Fibroblast of skin of right quadriceps (primary cell): Measurements from ENCODE around the gene NUP153.
A peak's percentile ranks its signal among the peaks of the same experiment; 100 is the strongest.
"Not testable (repeated sequence)": the region's sequence is repeated elsewhere in the genome, so short reads cannot be mapped to it uniquely, and the experiment has no call there.

ENCODE experiments used
- DNase-seq: peaks from one replicate; pipeline ENCODE4 v3.0.0-alpha.2; 2013

NUP153 gene

DNA sequence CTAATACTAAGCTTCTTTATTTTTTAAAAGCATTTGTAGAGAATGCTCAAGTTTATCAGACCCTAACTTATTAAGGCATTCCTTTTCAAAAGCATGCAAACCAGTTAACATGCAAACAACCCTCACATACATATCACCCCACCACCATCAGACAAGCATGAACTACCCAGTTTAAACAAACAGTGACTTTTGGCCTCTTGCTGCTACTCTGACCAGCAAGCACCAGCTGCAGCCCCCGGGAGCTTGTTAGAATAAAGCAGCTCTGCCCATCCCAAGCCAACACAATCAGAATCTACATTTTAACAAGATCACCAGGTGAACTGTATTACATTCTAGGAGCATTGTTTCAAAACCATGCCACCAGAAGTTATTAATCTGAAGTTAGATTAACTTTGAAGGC lies 5.9 kb upstream of the NUP153 start:
- no peak for DNase-seq

DNA sequence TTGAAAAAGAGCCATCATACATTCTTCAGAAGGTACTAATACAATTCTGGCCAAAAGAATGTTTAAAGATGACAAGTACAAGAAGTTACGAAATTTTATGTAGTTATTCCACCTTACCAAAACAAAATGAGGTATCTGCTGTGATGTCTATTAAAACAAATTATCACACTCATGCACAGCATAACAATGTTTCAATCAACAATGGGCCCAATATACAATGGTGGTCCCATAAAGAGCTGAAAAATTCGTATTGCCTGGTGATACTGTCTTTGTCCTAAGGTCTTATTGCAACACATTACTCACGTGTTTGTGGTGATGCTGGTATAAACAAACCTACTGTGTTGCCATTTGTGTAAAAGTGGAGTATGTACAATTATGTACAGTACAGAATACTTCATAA lies 3.6 kb upstream of the NUP153 start:
- peak; percentile 43 for DNase-seq

DNA sequence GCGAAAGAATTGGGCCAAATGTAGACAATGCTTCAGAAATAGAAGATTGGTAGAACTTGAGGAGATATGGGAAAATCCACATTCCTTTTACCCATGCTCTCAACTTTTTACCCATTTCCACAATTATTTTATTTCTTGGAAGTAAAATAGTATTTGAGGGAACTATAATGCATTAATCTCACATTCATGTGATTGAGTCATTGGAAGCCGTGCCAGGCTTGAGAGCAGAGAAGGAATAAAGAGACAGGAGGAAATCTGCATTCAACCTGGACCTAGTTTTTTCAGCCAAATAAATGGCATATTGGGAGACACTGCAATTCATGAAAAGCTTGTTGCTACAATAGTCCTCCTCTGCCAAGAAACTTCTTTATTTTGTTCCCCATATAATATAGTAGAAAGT lies 2.8 kb upstream of the NUP153 start:
- DNase-seq = no peak

DNA sequence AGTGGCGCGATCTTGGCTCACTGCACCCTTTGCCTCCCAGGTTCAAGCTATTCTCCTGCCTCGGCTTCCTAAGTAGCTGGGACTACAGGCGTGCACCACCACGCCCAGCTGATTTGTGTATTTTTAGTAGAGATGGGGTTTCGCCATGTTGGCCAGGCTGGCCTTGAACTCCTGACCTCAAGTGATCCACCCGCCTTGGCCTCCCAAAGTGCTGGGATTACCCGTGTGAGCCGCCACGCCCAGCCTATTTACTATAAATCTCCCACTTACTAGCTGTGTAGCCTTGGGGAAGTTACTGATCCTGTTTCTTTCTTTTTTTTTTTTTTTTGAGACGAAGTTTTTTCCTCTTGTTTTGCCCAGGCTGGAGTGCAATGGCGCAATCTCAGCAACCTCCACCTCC lies 1.3 kb upstream of the NUP153 start:
- not testable (repeated sequence) for DNase-seq

DNA sequence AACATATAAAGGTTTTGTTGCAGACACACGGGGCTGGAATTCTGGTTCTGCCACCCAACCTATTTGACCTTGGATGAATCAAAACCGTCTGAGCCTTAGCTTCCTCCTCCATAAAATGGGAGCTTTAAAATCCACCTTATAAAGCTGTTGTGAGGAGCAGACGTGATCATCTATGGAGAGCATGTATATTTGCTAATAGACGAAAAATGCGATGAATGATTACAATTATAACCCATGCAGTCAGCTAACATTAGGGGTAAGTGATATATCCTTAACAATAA lies 586 bp upstream of the NUP153 start:
- no peak for DNase-seq

DNA sequence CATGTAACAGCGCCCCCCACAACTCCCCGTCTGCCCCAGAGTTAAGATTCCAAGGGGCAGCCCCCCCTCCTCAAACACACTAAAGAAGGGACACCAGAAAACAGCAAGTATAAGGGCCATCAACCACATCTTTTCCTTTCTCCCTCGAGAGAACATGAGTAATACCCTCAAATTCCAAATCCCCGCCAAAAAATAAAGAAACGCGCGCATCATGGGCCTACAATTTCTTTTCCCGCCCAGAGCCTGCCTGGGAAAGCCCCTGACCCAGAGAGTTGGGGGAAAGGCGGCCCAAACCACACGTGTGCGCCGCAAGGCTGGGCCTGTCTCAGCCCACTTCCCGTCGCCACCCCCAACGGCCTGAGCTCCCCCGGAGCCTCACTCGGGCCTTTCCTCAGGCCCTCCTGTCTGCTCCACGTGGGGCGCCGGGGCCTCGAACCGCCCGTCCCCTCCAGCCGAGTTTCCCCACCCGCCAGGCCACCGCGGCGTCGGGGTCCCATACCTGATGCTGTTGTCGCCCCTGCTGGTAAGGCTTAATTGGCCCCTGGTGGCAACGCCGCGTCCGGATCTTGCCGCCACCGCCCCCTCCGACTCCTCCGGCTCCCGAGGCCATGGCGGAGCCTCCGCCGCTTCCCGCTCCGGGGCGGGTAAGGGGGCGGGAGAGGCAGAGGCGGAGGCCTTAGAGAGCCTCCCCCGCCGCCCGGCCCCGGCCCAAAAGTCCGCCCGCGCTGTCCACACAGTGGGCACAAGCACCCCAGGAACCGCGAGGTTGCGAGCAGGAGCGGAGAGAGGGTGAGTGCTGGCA lies 746 bp downstream of the NUP153 start:
- peak; percentile 77 for DNase-seq

DNA sequence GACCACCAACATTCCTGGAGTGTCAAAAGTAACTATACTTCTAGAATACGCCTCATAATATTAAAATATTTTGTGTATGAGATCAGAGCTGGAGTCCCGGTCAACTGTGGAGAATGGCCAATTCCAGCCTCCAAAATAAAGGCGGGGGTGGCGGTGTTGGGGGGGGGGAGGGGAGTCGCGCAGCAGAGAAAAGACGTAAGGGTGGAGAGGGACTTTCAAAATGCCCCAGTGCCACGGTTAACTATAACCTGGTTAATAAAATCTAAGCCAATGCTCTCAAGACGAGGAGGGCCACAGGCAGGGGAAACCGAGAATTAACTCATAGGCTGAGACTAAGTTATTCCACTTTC lies 1.3 kb downstream of the NUP153 start:
- DNase-seq = peak; percentile 81

DNA sequence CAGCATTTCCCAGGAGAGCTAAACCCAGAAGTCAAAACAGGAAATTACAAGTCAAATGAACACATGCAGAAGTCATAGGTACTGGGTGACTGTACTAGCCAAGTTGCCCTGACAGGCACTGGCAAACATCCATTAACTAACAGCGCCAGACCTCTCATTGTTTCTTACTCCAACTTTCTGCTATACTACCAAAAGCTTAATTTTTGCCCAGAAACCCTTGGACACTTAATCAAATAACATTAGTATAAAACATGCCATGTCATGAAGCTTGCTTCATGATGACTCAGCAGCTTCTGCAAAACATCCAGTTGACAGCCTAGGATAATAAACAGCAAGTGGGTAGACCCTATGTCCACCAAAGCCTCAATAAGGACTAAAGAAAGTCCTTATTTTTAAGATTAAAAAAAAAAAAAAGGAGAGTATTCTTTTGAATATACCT lies 3.5 kb downstream of the NUP153 start:
- peak; percentile 84 for DNase-seq

DNA sequence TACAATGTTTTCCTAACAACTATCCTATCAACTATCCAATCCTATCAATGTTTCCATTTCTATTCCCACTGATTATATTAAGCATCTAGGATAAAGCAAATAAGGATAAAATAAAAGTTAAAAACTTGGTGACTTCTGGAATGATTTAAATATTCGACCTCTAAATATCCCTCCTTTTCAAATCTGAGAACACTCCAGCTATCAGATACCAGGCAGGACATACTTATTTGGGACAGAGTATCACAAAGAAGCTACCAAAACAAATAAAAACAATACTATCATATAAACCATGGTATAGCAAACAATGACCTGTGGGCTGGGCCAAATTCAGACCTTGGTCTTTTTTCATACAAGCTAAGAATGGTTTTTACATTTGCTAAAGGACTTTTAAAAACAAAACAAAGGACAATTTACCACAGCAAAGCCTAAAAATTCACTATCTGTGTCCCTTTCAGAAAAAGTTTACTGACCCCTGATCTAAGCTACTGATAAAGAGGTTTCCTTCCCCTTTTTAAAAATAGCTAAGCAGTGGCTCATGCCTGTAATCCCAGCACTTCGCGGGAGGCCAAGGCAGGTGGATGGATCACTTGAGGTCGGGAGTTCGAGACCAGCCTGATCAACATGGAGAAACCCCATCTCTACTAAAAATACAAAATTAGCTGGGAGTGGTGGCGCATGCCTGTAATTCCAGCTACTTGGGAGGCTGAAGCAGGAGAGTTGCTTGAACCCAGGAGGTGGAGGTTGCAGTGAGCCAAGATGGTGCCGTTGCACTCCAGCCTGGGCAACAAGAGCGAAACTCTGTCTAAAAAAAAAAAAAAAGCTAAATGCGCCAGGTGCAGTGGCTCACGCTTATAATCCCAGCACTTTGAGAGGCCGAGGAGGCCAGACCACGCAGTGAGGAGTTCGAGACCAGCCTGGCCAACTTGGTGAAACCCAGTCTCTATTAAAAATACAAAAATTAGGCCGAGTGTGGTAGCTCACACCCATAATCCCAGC lies 6.0 kb downstream of the NUP153 start:
- DNase-seq = no peak

DNA sequence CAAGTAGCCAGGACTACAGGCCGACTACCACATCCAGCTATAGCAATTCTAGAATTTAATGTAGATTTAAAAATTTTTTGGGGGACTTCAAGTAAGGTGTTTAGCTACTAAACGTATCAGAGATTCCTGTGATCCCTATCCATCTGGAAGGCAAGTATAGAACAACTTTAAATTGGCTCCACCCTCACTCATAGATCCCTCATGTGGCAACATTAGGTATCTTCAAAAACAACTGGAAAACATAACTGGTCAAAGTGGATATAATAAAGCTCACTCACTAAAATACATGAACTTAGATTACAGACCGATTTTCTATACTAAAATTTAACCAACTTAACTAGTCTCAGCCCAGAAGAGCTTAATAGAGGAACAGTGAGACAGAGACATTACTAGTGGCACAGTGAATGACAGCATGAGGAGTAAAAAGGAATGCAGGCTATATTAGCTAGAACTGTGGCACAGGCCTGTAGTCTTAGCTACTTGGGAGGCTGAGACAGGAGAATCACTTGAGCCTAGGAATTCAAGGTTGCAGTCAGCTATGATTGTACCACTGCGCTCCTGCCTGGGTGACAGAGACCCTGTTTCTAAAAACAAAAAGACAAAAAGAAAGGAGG lies 14.7 kb downstream of the NUP153 start:
- no peak for DNase-seq

DNA sequence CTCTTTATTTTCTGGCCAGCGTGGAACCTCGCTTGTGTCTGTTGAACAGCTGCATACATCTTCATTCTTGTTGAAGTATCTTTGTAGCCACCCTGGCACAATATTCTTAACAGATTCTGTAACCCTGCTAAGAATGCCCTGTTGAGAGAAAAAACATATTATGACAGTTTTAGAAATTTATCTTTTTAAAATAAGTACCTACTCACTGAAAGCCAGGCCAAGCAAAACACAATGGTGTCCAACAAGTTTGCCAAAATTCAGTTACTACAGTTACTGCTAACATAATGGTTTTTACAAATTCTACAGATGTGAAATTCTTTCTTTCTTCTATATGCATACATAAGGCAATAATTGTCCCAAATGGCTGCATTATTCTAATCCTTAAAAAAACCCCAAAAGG lies 18.2 kb downstream of the NUP153 start:
- DNase-seq = no peak

DNA sequence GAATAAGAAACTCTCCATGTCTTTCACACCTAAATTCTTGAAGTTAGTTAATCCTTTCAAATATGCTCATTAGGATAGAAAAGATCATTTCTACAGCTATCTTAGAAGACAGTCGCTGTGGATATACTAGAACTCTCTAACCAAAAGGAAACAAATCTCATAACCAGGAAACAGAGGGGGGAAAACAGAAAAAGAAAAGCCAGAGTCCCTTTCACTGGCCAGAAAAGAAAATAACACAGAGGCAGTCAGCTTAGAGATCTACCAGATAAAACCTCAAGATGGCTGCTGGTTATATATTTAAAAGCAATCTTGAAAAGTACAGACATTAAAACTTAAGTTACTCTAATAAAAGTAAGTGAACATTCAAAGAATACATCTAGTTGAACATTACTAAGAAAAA lies 19.6 kb downstream of the NUP153 start:
- no peak for DNase-seq

DNA sequence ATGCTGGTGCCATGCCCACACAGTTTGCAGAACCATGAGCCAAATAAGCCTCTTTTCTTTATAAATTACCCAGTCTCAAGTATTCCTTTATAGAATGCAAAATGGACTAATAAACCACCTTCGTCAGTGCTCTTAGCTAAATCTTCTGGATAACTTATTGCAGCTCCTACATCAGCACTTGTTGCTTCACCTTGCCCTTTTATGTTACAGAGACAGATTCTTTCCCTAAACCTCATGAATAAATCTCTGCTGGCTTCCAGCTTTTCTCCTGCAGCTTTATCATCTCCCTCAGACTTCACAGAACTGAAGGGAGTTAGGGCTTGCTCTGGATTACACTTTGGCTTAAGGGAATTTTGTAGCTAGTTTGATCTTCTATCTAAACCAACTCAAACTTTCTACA lies 22.6 kb downstream of the NUP153 start:
- no peak for DNase-seq

DNA sequence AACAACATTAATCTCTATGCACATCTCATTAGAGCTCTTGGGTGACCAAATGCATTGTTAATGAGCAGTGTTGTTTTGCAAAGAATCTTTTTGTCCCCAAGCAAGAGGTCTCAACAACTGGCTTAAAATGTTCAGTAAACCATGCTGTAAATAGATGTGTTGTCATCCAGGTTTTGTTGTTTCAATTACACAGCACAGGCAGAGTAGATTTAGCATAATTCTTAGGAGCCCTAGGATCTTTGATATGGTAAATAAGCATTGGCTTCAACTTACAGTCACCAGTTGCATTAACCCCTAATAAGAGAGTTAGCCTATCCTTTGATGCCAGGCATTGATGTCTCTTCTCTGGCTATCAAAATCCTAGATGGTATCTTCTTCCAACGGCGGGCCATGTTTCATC lies 23.3 kb downstream of the NUP153 start:
- no peak for DNase-seq

DNA sequence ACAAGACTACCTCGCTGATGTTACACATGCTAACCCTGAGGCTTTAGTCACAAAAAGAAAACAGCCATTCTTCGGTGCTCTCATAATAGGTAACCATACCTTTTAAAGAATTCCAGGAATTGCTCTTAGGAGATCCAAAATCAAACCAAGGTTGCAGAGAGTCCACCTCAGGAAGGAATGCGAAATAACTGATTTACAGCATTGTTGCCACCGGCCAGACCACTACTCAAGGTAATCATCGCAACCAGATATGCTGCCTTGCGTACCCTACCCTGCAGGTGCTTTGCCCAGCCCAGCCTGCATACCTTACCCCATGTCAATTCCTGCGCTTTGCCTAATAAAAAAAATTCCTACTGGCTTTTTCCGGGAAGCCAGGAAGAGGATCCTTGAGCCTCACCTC lies 27.0 kb downstream of the NUP153 start:
- DNase-seq = no peak

DNA sequence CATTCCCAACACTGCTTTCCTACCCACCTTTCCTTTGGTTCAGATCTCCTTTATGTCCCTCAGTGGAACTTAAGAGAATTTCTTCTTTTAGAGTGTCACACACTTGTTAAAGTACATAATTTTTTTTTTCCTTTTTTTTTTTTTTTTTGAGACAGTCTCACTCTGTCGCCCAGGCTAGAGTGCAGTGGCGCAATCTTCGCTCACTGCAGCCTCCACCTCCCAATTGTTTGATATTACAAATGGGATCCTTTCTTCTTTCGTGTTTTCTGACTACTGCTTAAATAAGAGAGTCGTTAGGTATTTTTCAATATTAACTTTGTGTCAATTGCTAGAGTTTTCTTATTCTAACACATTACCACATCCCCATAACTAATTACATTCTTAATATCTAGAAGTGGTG lies 29.1 kb downstream of the NUP153 start:
- DNase-seq = no peak

DNA sequence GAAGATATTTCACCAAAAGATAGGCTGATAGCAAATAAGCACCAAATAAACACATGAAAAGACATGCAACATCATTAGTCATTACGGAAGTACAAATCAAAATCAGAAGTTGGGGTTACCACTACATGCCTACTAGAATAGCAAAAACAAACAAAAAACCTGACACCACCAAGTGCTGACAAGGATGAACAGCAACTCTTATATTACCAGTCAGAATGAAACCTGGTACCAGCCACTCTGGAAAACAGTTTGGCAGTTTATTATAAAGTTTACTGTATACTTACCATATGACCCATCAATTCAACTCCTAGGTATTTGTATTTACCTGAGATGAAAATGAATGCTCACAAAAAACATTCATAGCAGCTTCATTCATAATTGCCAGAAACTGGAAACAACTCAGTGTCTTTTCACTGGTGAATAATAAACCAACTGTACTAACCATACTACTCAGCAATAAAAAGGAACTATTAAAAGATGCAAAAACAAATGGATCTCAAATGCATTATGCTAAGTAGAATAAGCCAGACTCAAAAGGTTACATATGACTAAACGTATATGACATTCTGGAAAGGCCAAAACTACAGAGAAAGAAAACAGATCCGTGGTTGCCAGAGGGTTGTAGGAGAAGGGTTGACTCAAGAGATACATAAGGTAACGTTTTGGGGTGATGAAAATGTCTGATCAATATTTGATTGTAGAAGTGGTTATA lies 33.0 kb downstream of the NUP153 start:
- DNase-seq = no peak

DNA sequence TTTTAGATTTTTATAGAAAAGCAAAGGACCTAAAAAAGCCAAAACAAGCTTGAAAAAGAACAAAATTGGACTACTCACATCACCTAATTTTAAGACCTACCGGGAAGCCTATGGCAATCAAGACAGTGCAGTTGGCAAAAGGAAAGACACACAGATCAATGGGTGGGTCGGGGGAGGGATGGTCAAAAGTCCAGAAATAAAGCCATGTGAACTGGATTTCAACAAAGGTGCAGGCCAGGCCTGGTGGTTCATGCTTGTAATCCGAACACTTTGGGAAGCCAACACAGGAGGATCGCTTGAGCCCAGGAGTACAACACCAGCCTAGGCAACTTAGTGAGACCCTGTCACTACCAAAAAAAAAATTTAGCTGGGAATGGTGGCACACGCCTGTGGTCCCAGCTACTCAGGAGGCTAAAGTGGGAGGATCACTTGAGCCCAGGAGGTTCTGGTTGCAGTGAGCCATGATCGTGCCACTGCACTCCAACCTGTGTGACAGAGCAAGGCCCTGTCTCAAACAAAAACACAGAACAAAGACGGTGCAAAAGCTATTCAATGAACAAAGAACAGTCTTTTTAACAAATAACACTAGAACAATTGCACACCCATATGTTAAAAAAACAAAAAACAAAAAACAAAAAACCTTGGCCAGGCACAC lies 34.5 kb downstream of the NUP153 start:
- DNase-seq = no peak

DNA sequence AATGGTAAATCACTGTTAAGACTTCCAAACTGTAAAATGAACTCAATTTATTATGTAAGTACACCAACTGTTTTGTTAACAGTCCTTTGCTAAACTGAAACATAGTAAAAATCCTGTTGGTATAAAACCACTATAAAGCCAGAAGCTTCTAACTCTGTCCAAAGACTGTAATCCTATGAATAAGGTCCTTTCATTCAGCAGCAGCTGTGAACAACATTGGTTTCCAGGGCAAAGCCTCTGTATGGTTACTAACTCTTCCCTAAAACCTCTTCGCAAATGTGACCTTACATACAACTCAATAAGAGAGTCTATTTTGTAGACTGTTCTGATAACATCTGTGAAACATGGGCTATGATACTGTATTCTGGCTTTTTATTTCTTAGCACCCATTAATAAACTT lies 40.1 kb downstream of the NUP153 start:
- no peak for DNase-seq

DNA sequence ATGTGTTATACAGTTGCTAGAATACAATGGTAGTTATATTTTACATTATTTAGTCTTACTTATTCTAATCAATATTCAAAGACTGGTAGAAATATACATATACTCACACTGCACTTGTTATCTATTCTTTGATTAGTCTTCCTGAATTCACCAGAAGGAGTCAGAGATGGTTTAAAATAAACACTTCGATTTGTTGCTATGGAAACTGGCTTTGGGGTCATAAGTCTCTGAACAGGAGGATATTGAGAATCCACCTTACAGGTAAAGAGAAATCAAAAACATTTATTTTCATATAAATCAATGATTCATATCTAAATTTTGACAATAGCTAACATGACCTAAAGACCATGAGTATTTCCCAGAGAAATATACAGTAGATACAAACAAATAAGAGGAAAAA lies 41.6 kb downstream of the NUP153 start:
- DNase-seq = no peak

DNA sequence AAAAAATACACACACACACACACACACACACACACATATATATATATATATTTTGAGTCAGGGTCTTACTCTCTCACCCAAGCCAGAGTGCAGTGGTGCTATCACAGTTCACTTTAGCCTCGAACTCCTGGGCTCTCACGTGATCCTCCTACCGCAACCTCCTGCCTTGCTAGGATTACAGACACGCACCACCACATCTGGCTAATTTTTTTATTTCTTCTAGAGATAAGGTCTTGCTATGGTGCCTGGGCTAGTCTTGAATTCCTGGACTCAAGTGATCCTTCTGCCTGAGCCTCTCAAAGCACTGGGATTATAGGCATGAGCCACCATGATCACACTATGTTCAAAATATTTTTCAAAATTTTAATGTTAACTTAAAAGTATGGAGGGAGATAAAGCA lies 43.5 kb downstream of the NUP153 start:
- DNase-seq = no peak

DNA sequence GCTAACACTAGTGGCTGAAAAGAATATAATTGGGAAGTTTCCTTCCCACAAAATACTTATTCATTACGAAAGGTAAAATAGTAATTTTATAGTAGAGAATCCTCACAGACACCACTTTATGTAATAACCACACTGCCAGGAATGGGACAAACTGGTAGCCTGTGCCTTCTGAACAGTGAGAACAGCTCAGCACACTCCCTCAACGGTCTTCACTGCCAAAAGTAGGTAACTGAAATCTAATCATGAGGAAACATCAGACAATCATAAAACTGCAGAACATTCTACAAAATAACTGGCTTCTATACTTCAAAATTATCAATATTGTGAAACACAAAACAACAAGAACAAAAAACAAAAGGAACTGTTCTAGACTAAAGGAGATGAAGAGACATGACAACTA lies 44.1 kb downstream of the NUP153 start:
- DNase-seq = no peak

DNA sequence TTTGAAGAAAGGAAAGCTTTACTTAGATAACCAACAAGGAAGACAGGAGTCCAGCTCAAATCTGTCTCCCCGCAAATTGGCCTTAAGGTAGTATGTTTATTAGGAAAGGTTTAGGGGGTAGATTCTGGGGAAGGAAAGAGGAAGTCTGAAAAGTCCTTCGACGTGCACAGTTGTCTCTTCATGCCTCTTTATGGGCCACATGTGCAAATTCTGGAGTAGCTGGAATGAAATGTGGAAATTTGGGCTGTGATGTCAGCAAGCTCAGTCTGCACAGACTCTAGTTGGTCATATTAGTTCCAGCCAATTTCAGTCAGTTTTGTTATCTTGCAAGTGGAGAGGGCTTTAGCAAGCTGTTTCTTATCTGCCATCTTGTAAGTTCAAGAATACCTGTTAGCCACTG lies 50.1 kb downstream of the NUP153 start:
- peak; percentile 4 for DNase-seq
